SK-N-SH (cell line): ENCODE data around the gene FMNL1.

ENCODE experiments used
- EP300 ChIP-seq, 2 experiments: IDR thresholded peaks; 2 replicates each; pipeline versions ENCODE4 v1.4.0 to v1.6.1; 2012; ENCODE audit warnings: borderline replicate concordance in 1 of 2, low read depth in 1 of 2, low read length in 1 of 2
- MEF2A ChIP-seq: IDR thresholded peaks from 2 replicates; pipeline ENCODE4 v1.4.0; 2012; ENCODE audit warnings: low read depth, borderline replicate concordance
- POLR2AphosphoS5 ChIP-seq: IDR thresholded peaks from 2 replicates; pipeline ENCODE4 v1.6.1; 2012; ENCODE audit warnings: low read depth, low read length
- RCOR1 ChIP-seq: fragments of 150-350 bp; IDR thresholded peaks from 2 replicates; pipeline ENCODE4 v1.6.1; 2017; ENCODE audit warnings: antibody characterized with exemption, low read length
- SMC3 ChIP-seq: IDR thresholded peaks from 2 replicates; pipeline ENCODE4 v1.6.1; 2012; ENCODE audit warnings: low read depth, low read length, improper control_type of control experiment
- TAF1 ChIP-seq: IDR thresholded peaks from 2 replicates; pipeline ENCODE4 v1.6.1; 2012; ENCODE audit warnings: low read depth, mild to moderate bottlenecking, low read length, moderate library complexity, borderline replicate concordance
- TCF12 ChIP-seq: IDR thresholded peaks from 2 replicates; pipeline ENCODE4 v1.4.0; 2012
- TEAD4 ChIP-seq: IDR thresholded peaks from 2 replicates; pipeline ENCODE4 v1.4.0; 2012; ENCODE audit warnings: mild to moderate bottlenecking, borderline replicate concordance; ENCODE audit not compliant: insufficient read depth
- TF ChIP-seq, protein P1 (sequence below): fragments of 200-600 bp; sonication (generic); IDR thresholded peaks from 2 replicates; pipeline ENCODE4 v1.6.1; 2017; ENCODE audit warnings: antibody characterized with exemption, mild to moderate bottlenecking, moderate library complexity
- TF ChIP-seq, protein P2 (sequence below): IDR thresholded peaks from 2 replicates; pipeline ENCODE4 v1.6.1; 2012; ENCODE audit warnings: mild to moderate bottlenecking, low read depth, low read length, moderate library complexity
- TF ChIP-seq, protein P3 (sequence below): IDR thresholded peaks from 2 replicates; pipeline ENCODE4; 2012
- TF ChIP-seq, protein P4 (sequence below): IDR thresholded peaks from 2 replicates; pipeline ENCODE4 v1.4.0; 2012; ENCODE audit warnings: low read depth

DNA sequence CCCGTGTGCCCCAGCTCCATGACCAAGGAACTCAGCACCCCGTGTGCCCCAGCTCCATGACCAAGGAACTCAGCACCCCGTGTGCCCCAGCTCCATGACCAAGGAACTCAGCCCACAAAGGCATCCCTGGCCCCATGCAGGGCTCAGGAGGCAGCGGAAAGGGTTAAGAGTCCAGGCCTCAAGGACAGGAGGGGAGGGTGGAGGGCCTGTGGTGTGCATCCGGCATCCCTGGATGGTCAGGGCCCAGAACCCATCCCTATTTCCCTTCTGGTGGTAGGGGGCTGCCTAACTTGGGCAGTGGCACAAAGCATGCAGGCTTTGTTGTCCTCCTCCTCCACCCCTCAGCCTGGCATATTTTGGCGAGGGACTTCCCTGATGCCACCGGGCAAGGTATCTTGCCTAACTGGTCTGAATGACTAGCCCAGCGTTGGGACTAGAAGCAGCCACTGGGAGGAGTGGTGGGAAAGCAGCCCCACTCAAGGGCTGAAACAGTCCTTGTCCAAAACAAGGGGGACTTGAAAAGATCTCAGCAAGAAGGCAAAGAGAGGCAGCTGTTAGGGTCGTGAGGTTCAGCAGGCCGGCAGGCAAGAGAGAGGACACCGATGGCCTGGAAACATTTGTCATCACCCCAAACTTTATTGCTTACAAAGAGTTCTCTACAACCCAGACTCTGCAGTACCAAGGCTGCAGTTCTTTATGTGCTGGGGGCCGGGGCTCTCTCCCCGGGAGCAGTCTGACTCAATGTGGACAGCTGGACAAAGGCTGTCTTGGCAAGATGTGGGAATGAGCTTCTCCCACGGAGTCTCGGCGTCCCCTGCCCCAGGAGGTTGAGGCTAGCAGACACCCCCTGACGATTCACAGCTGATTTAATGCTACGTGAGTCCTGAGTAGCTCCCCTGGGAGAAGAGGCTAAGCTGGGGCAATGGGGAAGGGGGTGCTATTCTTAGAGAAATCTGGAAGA is 41.1 kb downstream of the FMNL1 start:
- no peak for TF ChIP-seq TCF12
- TF ChIP-seq, protein P1, sequence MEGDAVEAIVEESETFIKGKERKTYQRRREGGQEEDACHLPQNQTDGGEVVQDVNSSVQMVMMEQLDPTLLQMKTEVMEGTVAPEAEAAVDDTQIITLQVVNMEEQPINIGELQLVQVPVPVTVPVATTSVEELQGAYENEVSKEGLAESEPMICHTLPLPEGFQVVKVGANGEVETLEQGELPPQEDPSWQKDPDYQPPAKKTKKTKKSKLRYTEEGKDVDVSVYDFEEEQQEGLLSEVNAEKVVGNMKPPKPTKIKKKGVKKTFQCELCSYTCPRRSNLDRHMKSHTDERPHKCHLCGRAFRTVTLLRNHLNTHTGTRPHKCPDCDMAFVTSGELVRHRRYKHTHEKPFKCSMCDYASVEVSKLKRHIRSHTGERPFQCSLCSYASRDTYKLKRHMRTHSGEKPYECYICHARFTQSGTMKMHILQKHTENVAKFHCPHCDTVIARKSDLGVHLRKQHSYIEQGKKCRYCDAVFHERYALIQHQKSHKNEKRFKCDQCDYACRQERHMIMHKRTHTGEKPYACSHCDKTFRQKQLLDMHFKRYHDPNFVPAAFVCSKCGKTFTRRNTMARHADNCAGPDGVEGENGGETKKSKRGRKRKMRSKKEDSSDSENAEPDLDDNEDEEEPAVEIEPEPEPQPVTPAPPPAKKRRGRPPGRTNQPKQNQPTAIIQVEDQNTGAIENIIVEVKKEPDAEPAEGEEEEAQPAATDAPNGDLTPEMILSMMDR = no peak
- TF ChIP-seq, protein P2, sequence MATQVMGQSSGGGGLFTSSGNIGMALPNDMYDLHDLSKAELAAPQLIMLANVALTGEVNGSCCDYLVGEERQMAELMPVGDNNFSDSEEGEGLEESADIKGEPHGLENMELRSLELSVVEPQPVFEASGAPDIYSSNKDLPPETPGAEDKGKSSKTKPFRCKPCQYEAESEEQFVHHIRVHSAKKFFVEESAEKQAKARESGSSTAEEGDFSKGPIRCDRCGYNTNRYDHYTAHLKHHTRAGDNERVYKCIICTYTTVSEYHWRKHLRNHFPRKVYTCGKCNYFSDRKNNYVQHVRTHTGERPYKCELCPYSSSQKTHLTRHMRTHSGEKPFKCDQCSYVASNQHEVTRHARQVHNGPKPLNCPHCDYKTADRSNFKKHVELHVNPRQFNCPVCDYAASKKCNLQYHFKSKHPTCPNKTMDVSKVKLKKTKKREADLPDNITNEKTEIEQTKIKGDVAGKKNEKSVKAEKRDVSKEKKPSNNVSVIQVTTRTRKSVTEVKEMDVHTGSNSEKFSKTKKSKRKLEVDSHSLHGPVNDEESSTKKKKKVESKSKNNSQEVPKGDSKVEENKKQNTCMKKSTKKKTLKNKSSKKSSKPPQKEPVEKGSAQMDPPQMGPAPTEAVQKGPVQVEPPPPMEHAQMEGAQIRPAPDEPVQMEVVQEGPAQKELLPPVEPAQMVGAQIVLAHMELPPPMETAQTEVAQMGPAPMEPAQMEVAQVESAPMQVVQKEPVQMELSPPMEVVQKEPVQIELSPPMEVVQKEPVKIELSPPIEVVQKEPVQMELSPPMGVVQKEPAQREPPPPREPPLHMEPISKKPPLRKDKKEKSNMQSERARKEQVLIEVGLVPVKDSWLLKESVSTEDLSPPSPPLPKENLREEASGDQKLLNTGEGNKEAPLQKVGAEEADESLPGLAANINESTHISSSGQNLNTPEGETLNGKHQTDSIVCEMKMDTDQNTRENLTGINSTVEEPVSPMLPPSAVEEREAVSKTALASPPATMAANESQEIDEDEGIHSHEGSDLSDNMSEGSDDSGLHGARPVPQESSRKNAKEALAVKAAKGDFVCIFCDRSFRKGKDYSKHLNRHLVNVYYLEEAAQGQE = no peak
- TF ChIP-seq, protein P3, sequence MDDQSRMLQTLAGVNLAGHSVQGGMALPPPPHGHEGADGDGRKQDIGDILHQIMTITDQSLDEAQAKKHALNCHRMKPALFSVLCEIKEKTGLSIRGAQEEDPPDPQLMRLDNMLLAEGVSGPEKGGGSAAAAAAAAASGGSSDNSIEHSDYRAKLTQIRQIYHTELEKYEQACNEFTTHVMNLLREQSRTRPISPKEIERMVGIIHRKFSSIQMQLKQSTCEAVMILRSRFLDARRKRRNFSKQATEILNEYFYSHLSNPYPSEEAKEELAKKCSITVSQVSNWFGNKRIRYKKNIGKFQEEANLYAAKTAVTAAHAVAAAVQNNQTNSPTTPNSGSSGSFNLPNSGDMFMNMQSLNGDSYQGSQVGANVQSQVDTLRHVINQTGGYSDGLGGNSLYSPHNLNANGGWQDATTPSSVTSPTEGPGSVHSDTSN = no peak
- no peak for TF ChIP-seq TAF1
- no peak for TF ChIP-seq RCOR1
- TF ChIP-seq, protein P4, sequence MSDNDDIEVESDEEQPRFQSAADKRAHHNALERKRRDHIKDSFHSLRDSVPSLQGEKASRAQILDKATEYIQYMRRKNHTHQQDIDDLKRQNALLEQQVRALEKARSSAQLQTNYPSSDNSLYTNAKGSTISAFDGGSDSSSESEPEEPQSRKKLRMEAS = no peak
- TF ChIP-seq POLR2AphosphoS5 = no peak; the same call in 1 of the 2 replicates
- TF ChIP-seq SMC3 = no peak
- TF ChIP-seq EP300 (IDR thresholded peaks at IDR 0.05; ENCODE audit: borderline replicate concordance in 1 of 2, low read depth in 1 of 2, low read length in 1 of 2) = no peak
- no peak for TF ChIP-seq TEAD4
- no peak for TF ChIP-seq MEF2A
